ACC112 (cell line): ENCODE data around the gene PAFAH1B1.
"Not testable (repeated sequence)": the region's sequence is repeated elsewhere in the genome, so short reads cannot be mapped to it uniquely, and the experiment has no call there.

Experiments used
- H2AFZ ChIP-seq: fragments of 200-600 bp; sonication (generic); one replicate; pipeline ENCODE4 v1.6.0; 2017; ENCODE audit warnings: antibody characterized with exemption, low read length; ENCODE audit not compliant: unreplicated experiment
- H3K27ac ChIP-seq: fragments of 200-600 bp; sonication (generic); 2 replicates; pipeline ENCODE4 v1.5.1; 2014; ENCODE audit warnings: low read depth, mild to moderate bottlenecking, antibody characterized with exemption, low read length, moderate library complexity
- H3K27me3 ChIP-seq: fragments of 200-600 bp; sonication (generic); 2 replicates; pipeline ENCODE4 v1.6.1; 2014; ENCODE audit warnings: mild to moderate bottlenecking, antibody characterized with exemption, low read length, moderate library complexity, mixed read lengths; ENCODE audit not compliant: insufficient read depth
- H3K36me3 ChIP-seq: fragments of 200-600 bp; sonication (generic); 2 replicates; pipeline ENCODE4 v1.6.1; 2016; ENCODE audit warnings: mild to moderate bottlenecking, antibody characterized with exemption, low read length, moderate library complexity, mixed read lengths; ENCODE audit not compliant: insufficient read depth
- H3K4me1 ChIP-seq: fragments of 200-600 bp; sonication (generic); one replicate; pipeline ENCODE4 v1.6.1; 2016; ENCODE audit warnings: low read length, mixed read lengths; ENCODE audit not compliant: insufficient read depth, unreplicated experiment, control insufficient read depth
- H3K4me3 ChIP-seq: fragments of 200-600 bp; sonication (generic); 2 replicates; pipeline ENCODE4 v1.5.1; 2014; ENCODE audit warnings: mild to moderate bottlenecking, low read depth, low read length
- H3K79me2 ChIP-seq: fragments of 200-600 bp; sonication (generic); one replicate; pipeline ENCODE4 v1.6.0; 2016; ENCODE audit warnings: low read length; ENCODE audit not compliant: control insufficient read depth, unreplicated experiment, insufficient read depth

The PAFAH1B1 gene

GRCh38 chr17:2635241-2635640, 41.8 kb downstream of the PAFAH1B1 start:
- H3K4me3 ChIP-seq = no peak overlapping the region
- H3K27ac ChIP-seq = no peak overlapping the region
- no peak overlapping the region for H2AFZ ChIP-seq
- H3K36me3 ChIP-seq = peaks cover 7% of the 10 kb centered on the region; the same call in 1 of the 2 replicates
- peaks cover 7% of the 10 kb centered on the region for H3K4me1 ChIP-seq
- peaks cover 89% of the 10 kb centered on the region for H3K79me2 ChIP-seq
- no peaks in the 10 kb centered on the region for H3K27me3 ChIP-seq

- Histone ChIP-seq H2AFZ (no peak overlapping the region), H3K4me3 (no peak overlapping the region), H3K27me3 (no peaks in the 10 kb centered on the region), H3K79me2 (peaks cover 87% of the 10 kb centered on the region), H3K4me1 (peaks cover 7% of the 10 kb centered on the region), H3K27ac (no peak overlapping the region), H3K36me3 (peaks cover 10% of the 10 kb centered on the region; the same call in 1 of the 2 replicates)
These were observed 42.2 kb downstream of the PAFAH1B1 start for GRCh38 chr17:2635675-2636074.

GRCh38 chr17:2636169-2636930, 42.9 kb downstream of the PAFAH1B1 start:
- Histone ChIP-seq H3K27ac (no peak overlapping the region), H3K36me3 (peaks cover 10% of the 10 kb centered on the region; the same call in 1 of the 2 replicates), H2AFZ (no peak overlapping the region), H3K4me1 (peaks cover 7% of the 10 kb centered on the region), H3K27me3 (no peaks in the 10 kb centered on the region), H3K79me2 (peaks cover 86% of the 10 kb centered on the region), H3K4me3 (no peak overlapping the region)

- no peaks in the 10 kb centered on the region for H3K27me3 ChIP-seq
- peaks cover 21% of the 10 kb centered on the region for H3K36me3 ChIP-seq
- no peak overlapping the region for H3K27ac ChIP-seq
- peaks cover 86% of the 10 kb centered on the region for H3K79me2 ChIP-seq
- H3K4me3 ChIP-seq = no peak overlapping the region
- peaks cover 7% of the 10 kb centered on the region for H3K4me1 ChIP-seq
- H2AFZ ChIP-seq = no peak overlapping the region
These were observed 44.0 kb downstream of the PAFAH1B1 start for GRCh38 chr17:2637422-2637821.

GRCh38 chr17:2644971-2645370, 51.5 kb downstream of the PAFAH1B1 start:
- H3K79me2 ChIP-seq = peaks cover 57% of the 10 kb centered on the region
- H3K27ac ChIP-seq = no peak overlapping the region
- H3K36me3 ChIP-seq = peaks cover 16% of the 10 kb centered on the region
- H3K4me3 ChIP-seq = no peak overlapping the region
- H2AFZ ChIP-seq = no peak overlapping the region
- H3K27me3 ChIP-seq = no peaks in the 10 kb centered on the region
- H3K4me1 ChIP-seq = peaks cover 9% of the 10 kb centered on the region

GRCh38 chr17:2647957-2648356, 54.5 kb downstream of the PAFAH1B1 start:
- Histone ChIP-seq H3K4me3 (no peak overlapping the region), H2AFZ (no peak overlapping the region), H3K36me3 (peaks cover 8% of the 10 kb centered on the region), H3K79me2 (peaks cover 53% of the 10 kb centered on the region), H3K27me3 (no peaks in the 10 kb centered on the region), H3K27ac (no peak overlapping the region), H3K4me1 (peaks cover 18% of the 10 kb centered on the region)

- peak overlapping the region; percentile 79; the same call in 1 of the 2 replicates for H3K27ac ChIP-seq
- no peak overlapping the region for H2AFZ ChIP-seq
- peaks cover 13% of the 10 kb centered on the region for H3K4me1 ChIP-seq
- H3K4me3 ChIP-seq = no peak overlapping the region
- H3K79me2 ChIP-seq = peaks cover 47% of the 10 kb centered on the region
- H3K36me3 ChIP-seq = peaks cover 8% of the 10 kb centered on the region
- no peaks in the 10 kb centered on the region for H3K27me3 ChIP-seq
These were observed 55.7 kb downstream of the PAFAH1B1 start for GRCh38 chr17:2649191-2649590.

- not testable (repeated sequence) for H3K27me3 ChIP-seq, H3K27ac ChIP-seq, H3K36me3 ChIP-seq, H2AFZ ChIP-seq, H3K4me3 ChIP-seq
- peaks cover 18% of the 10 kb centered on the region for H3K4me1 ChIP-seq
- peaks cover 58% of the 10 kb centered on the region for H3K79me2 ChIP-seq
These were observed 59.5 kb downstream of the PAFAH1B1 start for GRCh38 chr17:2652911-2653310.

GRCh38 chr17:2655546-2655945, 62.1 kb downstream of the PAFAH1B1 start:
- Histone ChIP-seq H2AFZ (no peak overlapping the region), H3K4me3 (no peak overlapping the region), H3K4me1 (peaks cover 21% of the 10 kb centered on the region), H3K79me2 (peaks cover 76% of the 10 kb centered on the region), H3K36me3 (peaks cover 14% of the 10 kb centered on the region), H3K27me3 (no peaks in the 10 kb centered on the region), H3K27ac (no peak overlapping the region)

GRCh38 chr17:2656283-2656682, 62.8 kb downstream of the PAFAH1B1 start:
- Histone ChIP-seq H2AFZ (no peak overlapping the region), H3K79me2 (peaks cover 80% of the 10 kb centered on the region), H3K27me3 (no peaks in the 10 kb centered on the region), H3K27ac (no peak overlapping the region; the same call in 1 of the 2 replicates), H3K36me3 (peaks cover 14% of the 10 kb centered on the region), H3K4me3 (no peak overlapping the region), H3K4me1 (peaks cover 18% of the 10 kb centered on the region)

- Histone ChIP-seq H3K4me1 (peaks cover 23% of the 10 kb centered on the region), H3K79me2 (peaks cover 89% of the 10 kb centered on the region), H3K27ac (peak overlapping the region; percentile 40; the same call in 1 of the 2 replicates)
- H3K36me3 ChIP-seq, H3K27me3 ChIP-seq, H2AFZ ChIP-seq, H3K4me3 ChIP-seq: not testable (repeated sequence)
These were observed 65.9 kb downstream of the PAFAH1B1 start for GRCh38 chr17:2659337-2659736.
